Measurements from ENCODE around the gene CDC16. TPM values are rescaled to one million over a fixed set of nuclear protein-coding genes. Genes with fewer than 3 reads are reported as not detected.
A peak's percentile ranks its signal among the peaks of the same experiment; 100 is the strongest.
"Not testable (repeated sequence)": the region's sequence is repeated elsewhere in the genome, so short reads cannot be mapped to it uniquely, and the experiment has no call there.

Gene CDC16
- polyA plus RNA-seq, 1 donor, result 76.2 TPM

- DNase-seq, result not testable (repeated sequence)
Observed at GRCh38 chr13:114264313-114264712, 29.6 kb downstream of the CDC16 start.

- no peak for DNase-seq
Observed at GRCh38 chr13:114264886-114265611, 30.4 kb downstream of the CDC16 start.

- no peak for DNase-seq
Observed at GRCh38 chr13:114266241-114266640, 31.5 kb downstream of the CDC16 start.

- DNase-seq, result no peak
Observed at GRCh38 chr13:114268344-114269280, 33.9 kb downstream of the CDC16 start.

GRCh38 chr13:114269281-114269770, 34.6 kb downstream of the CDC16 start:
- no peak for DNase-seq

GRCh38 chr13:114272977-114273376, 38.3 kb downstream of the CDC16 start:
- DNase-seq, result no peak

GRCh38 chr13:114275304-114275703, 40.6 kb downstream of the CDC16 start:
- DNase-seq, result peak; percentile 6

GRCh38 chr13:114279146-114279545, 44.4 kb downstream of the CDC16 start:
- no peak for DNase-seq

GRCh38 chr13:114279758-114280355, 45.2 kb downstream of the CDC16 start:
- DNase-seq, result no peak

GRCh38 chr13:114281351-114282040, 46.8 kb downstream of the CDC16 start, which contains the start of gene UPF3A:
Gene UPF3A, plus strand, starts transcription at chr13:114281601. Its CDS starts 39 bp downstream, at chr13:114281640.
- DNase-seq, result peak; percentile 95

- DNase-seq, result peak; percentile 69
Observed at GRCh38 chr13:114282041-114282670, 47.5 kb downstream of the CDC16 start.

GRCh38 chr13:114283576-114283975, 48.9 kb downstream of the CDC16 start:
- DNase-seq, result no peak

GRCh38 chr13:114284680-114285079, 50.0 kb downstream of the CDC16 start:
- no peak for DNase-seq

GRCh38 chr13:114285166-114285808, 50.6 kb downstream of the CDC16 start:
- no peak for DNase-seq

GRCh38 chr13:114286808-114287207, 52.1 kb downstream of the CDC16 start:
- DNase-seq, result no peak

GRCh38 chr13:114288157-114288591, 53.5 kb downstream of the CDC16 start:
- DNase-seq, result no peak

GRCh38 chr13:114296448-114296847, 61.8 kb downstream of the CDC16 start:
- no peak for DNase-seq

GRCh38 chr13:114296902-114297301, 62.2 kb downstream of the CDC16 start:
- DNase-seq, result no peak

- DNase-seq, result no peak
Observed at GRCh38 chr13:114298866-114299265, 64.2 kb downstream of the CDC16 start.

- DNase-seq, result no peak
Observed at GRCh38 chr13:114299604-114300305, 65.1 kb downstream of the CDC16 start.

All from hindlimb muscle (tissue), 1 donor.